ENCODE results near the gene FCHSD1. TPM values are rescaled to one million over a fixed set of nuclear protein-coding genes. Genes with fewer than 3 reads are reported as not detected.
A peak's percentile ranks its signal among the peaks of the same experiment; 100 is the strongest.

The FCHSD1 gene
- total RNA-seq, 1 donor from 2014 or later: 8.7 TPM

GRCh38 chr5:141617682-141618029 is 33.6 kb downstream of the FCHSD1 start:
- Histone ChIP-seq H3K27me3 (no peaks in the 10 kb centered on the region), H3K36me3 (no peaks in the 10 kb centered on the region), H3K4me2 (peak overlapping the region; percentile 94), H3K9ac (peak overlapping the region; percentile 73), H3K9me3 (ENCODE audit: low read depth) (no peaks in the 10 kb centered on the region), H3K4me1 (peaks cover 40% of the 10 kb centered on the region), H3K27ac (no peak overlapping the region), H3K4me3 (peak overlapping the region; percentile 99), H3F3A (ENCODE audit: low read depth) (peaks cover 36% of the 10 kb centered on the region), H3K79me2 (ENCODE audit: low read depth) (peaks cover 59% of the 10 kb centered on the region), H2AFZ (replicated peaks) (no peak overlapping the region), H4K20me1 (ENCODE audit: low read depth) (peaks cover 9% of the 10 kb centered on the region)
- H3K27me3 Mint-ChIP-seq (ENCODE audit: insufficient read depth, low read depth): peaks cover 5% of the 10 kb centered on the region
- peaks cover 19% of the 10 kb centered on the region for H3K36me3 Mint-ChIP-seq
- TF ChIP-seq EZH2phosphoT487 (IDR thresholded peaks at IDR 0.05): no peak
- no peak for TF ChIP-seq CTCF (IDR thresholded peaks at IDR 0.05)
- TF ChIP-seq EZH2 (IDR thresholded peaks at IDR 0.05): no peak
- H3K27ac Mint-ChIP-seq: no peak overlapping the region
- H3K4me3 Mint-ChIP-seq: peak overlapping the region; percentile 92
- DNase-seq (ENCODE audit: low spot score): peak; percentile 18
- no peaks in the 10 kb centered on the region for H3K9me3 Mint-ChIP-seq
- peaks cover 32% of the 10 kb centered on the region for H3K4me1 Mint-ChIP-seq

GRCh38 chr5:141617128-141617527 is 34.1 kb downstream of the FCHSD1 start:
- H3K27ac Mint-ChIP-seq: no peak overlapping the region
- peaks cover 32% of the 10 kb centered on the region for H3K4me1 Mint-ChIP-seq
- peaks cover 40% of the 10 kb centered on the region for H3K4me1 ChIP-seq
- no peaks in the 10 kb centered on the region for H3K9me3 ChIP-seq (ENCODE audit: low read depth)
- no peak overlapping the region for H2AFZ ChIP-seq (replicated peaks)
- no peak for DNase-seq (ENCODE audit: low spot score)
- peak overlapping the region; percentile 92 for H3K4me3 Mint-ChIP-seq
- peak overlapping the region; percentile 99 for H3K4me3 ChIP-seq
- H3K79me2 ChIP-seq (ENCODE audit: low read depth): peaks cover 64% of the 10 kb centered on the region
- no peak overlapping the region for H3K9ac ChIP-seq
- no peaks in the 10 kb centered on the region for H3K36me3 ChIP-seq
- H4K20me1 ChIP-seq (ENCODE audit: low read depth): peaks cover 9% of the 10 kb centered on the region
- H3K9me3 Mint-ChIP-seq: no peaks in the 10 kb centered on the region
- H3K27ac ChIP-seq: no peak overlapping the region
- no peak for TF ChIP-seq CTCF (IDR thresholded peaks at IDR 0.05)
- no peak for TF ChIP-seq EZH2 (IDR thresholded peaks at IDR 0.05)
- peaks cover 37% of the 10 kb centered on the region for H3F3A ChIP-seq (ENCODE audit: low read depth)
- H3K27me3 ChIP-seq: no peaks in the 10 kb centered on the region
- peak overlapping the region; percentile 94 for H3K4me2 ChIP-seq
- H3K27me3 Mint-ChIP-seq (ENCODE audit: insufficient read depth, low read depth): peaks cover 5% of the 10 kb centered on the region
- H3K36me3 Mint-ChIP-seq: peaks cover 19% of the 10 kb centered on the region

GRCh38 chr5:141615991-141616720 is 35.1 kb downstream of the FCHSD1 start:
- no peaks in the 10 kb centered on the region for H3K9me3 Mint-ChIP-seq
- DNase-seq (ENCODE audit: low spot score): no peak
- H3K27ac ChIP-seq: no peak overlapping the region
- peaks cover 74% of the 10 kb centered on the region for H3K79me2 ChIP-seq (ENCODE audit: low read depth)
- peak overlapping the region; percentile 99 for H3K4me3 ChIP-seq
- H3F3A ChIP-seq (ENCODE audit: low read depth): peaks cover 45% of the 10 kb centered on the region
- no peaks in the 10 kb centered on the region for H3K36me3 ChIP-seq
- no peak overlapping the region for H3K9ac ChIP-seq
- peaks cover 11% of the 10 kb centered on the region for H3K36me3 Mint-ChIP-seq
- H3K4me1 ChIP-seq: peaks cover 40% of the 10 kb centered on the region
- H3K27me3 ChIP-seq: no peaks in the 10 kb centered on the region
- no peak for TF ChIP-seq CTCF (IDR thresholded peaks at IDR 0.05)
- peaks cover 5% of the 10 kb centered on the region for H3K27me3 Mint-ChIP-seq (ENCODE audit: insufficient read depth, low read depth)
- peak overlapping the region; percentile 94 for H3K4me2 ChIP-seq
- H3K9me3 ChIP-seq (ENCODE audit: low read depth): no peaks in the 10 kb centered on the region
- H3K4me3 Mint-ChIP-seq: peak overlapping the region; percentile 92
- no peak overlapping the region for H2AFZ ChIP-seq (replicated peaks)
- H3K27ac Mint-ChIP-seq: no peak overlapping the region
- peaks cover 35% of the 10 kb centered on the region for H3K4me1 Mint-ChIP-seq
- peaks cover 9% of the 10 kb centered on the region for H4K20me1 ChIP-seq (ENCODE audit: low read depth)
